ENCODE data around the gene GDNF. TPM values are rescaled to one million over a fixed set of nuclear protein-coding genes. Genes with fewer than 3 reads are reported as not detected.

Gene GDNF
- total RNA-seq, 4 donors from 2014 or later, result 2.0 to 10.1 (median 5.0) TPM

DNA sequence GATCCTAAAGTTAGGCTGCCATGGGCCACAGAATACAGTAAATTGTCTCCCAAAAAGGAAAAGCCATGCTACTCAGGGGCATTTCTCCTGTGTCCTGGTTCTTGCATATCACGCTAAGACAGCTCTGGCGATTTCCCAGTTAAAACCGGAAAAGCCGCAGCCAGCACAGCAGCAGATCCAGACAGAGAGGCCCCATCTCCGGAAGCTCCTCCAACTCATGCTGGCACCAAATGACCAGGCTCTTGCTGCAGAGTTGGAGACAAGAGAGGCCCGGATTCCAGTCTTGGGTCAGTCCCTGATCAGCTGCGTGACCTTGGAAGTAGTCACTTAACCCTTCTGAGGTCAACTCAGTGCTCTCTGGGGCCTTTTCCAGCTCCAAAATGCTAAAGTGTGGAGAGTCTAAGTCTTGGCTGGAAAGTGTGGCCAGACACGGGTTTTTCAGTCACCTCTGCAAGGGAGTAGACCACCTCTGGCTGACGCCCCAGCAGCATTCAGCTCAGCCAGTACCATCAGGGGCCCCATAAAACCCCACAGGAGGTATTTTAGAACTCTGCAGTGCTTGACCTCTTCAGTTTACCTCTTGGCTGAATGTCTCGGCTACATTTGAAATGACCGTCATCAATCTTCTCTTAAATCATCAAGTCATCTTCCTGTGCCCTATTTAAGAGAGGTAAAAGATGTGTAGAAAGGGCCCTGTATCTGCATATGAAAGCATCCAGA is 16.2 kb downstream of the GDNF start:
- peaks cover 0 to 33% (median 4%) of the 10 kb centered on the region in 4 donors for H3K4me1 ChIP-seq
- peaks cover 0 to 5% (median 0%) of the 10 kb centered on the region in 4 donors for H3K36me3 ChIP-seq
- no peak for DNase-seq (ENCODE audit: extremely low spot score)
- TF ChIP-seq EP300 (IDR thresholded peaks at IDR 0.05) (no peak), POLR2A (IDR thresholded peaks at IDR 0.05; ENCODE audit: low read depth) (no peak), POLR2AphosphoS5 (IDR thresholded peaks at IDR 0.05) (no peak)
- TF ChIP-seq, protein P1, sequence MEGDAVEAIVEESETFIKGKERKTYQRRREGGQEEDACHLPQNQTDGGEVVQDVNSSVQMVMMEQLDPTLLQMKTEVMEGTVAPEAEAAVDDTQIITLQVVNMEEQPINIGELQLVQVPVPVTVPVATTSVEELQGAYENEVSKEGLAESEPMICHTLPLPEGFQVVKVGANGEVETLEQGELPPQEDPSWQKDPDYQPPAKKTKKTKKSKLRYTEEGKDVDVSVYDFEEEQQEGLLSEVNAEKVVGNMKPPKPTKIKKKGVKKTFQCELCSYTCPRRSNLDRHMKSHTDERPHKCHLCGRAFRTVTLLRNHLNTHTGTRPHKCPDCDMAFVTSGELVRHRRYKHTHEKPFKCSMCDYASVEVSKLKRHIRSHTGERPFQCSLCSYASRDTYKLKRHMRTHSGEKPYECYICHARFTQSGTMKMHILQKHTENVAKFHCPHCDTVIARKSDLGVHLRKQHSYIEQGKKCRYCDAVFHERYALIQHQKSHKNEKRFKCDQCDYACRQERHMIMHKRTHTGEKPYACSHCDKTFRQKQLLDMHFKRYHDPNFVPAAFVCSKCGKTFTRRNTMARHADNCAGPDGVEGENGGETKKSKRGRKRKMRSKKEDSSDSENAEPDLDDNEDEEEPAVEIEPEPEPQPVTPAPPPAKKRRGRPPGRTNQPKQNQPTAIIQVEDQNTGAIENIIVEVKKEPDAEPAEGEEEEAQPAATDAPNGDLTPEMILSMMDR (IDR thresholded peaks at IDR 0.05), result no peak
- intact Hi-C loops (cut with DNase I), result no loop called here
- no peak overlapping the region for H3K4me3 ChIP-seq
- no peaks in the 10 kb centered on the region for H3K27me3 ChIP-seq
- WGBS, result 74% methylated on average over 8 of the region's 11 CpGs
- no peaks in the 10 kb centered on the region for H3K9me3 ChIP-seq
- no peak overlapping the region for H3K27ac ChIP-seq (replicated peaks in 1 of 4)

DNA sequence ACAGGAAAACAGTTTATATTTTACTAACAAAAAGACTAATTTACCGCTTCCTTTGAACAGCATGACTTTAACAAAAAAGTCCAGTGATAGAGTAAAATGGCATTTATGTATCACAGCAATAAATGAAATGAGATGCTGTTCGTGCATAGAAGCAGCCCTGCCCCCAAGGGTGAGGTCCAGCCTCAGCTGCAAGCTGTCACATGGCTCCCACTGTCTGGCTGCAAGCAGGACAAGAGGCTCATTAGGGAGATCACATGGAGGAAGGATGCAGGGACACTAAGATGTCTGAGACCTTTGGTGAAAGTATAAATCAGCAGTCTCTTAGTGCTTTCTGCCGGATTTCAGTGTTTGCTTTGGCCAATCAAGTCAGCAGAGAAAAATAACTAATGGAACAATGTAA is 23.0 kb downstream of the GDNF start:
- no peak for DNase-seq (ENCODE audit: extremely low spot score)
- intact Hi-C loops (cut with DNase I), result no loop called here
- peak in 1 of 2 donors; percentile 61 for TF ChIP-seq POLR2AphosphoS5 (IDR thresholded peaks at IDR 0.05)
- TF ChIP-seq, protein P1 (IDR thresholded peaks at IDR 0.05), result no peak
- peak overlapping the region in 2 of 4 donors; percentile 16 to 55 for H3K27ac ChIP-seq (replicated peaks in 1 of 4)
- H3K27me3 ChIP-seq, result no peaks in the 10 kb centered on the region
- WGBS, result 45% methylated on average over 3 of the region's 3 CpGs
- no peak overlapping the region for H3K4me3 ChIP-seq
- peaks cover 0 to 37% (median 24%) of the 10 kb centered on the region in 4 donors for H3K4me1 ChIP-seq
- no peaks in the 10 kb centered on the region for H3K9me3 ChIP-seq
- H3K36me3 ChIP-seq, result peaks cover 0 to 24% (median 4%) of the 10 kb centered on the region in 4 donors

DNA sequence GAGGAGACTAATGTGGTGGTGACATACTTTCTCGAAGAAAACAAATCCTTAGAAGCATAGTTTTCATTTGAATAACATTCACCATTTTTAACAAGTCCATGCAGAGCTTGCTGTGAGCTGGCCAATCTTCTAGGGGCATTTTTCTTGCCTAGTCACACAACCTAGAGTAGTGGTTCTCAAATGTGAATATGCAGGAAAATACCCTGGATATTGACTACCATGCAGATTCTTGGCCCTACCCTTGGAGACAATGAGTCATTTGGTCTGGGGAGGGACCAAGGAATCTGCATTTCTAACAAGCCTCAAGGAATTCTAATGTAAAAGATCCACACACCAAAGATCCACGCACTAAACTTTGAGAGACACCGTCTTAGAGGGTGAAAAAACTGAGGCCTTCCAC is 23.5 kb downstream of the GDNF start:
- WGBS, result 91% methylated on average over 2 of the region's 3 CpGs
- no peak for TF ChIP-seq POLR2A (IDR thresholded peaks at IDR 0.05; ENCODE audit: low read depth)

DNA sequence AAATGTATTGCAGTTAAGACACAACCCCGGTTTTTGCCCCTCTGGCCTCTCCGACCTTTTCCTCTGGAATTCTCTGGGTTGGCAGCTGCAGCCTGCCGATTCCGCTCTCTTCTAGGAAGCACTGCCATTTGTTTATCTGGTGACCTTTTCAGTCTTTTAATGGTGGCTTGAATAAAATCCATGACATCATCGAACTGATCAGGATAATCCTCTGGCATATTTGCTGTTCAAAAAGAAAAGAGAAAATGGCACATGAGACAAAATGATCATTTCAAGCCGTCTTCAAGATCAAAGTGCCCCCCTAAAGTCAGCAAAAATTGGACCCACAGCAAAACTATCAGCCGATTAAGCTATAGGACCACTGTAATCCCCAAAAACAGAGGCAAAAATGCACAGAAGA is 23.9 kb downstream of the GDNF start:
- intact Hi-C loops (cut with DNase I), result no loop called here
- Histone ChIP-seq H3K27me3 (no peaks in the 10 kb centered on the region), H3K36me3 (peaks cover 0 to 24% (median 4%) of the 10 kb centered on the region in 4 donors), H3K27ac (replicated peaks in 1 of 4) (no peak overlapping the region), H3K9me3 (no peaks in the 10 kb centered on the region), H3K4me3 (no peak overlapping the region), H3K4me1 (peaks cover 0 to 32% (median 25%) of the 10 kb centered on the region in 4 donors)
- TF ChIP-seq EP300 (IDR thresholded peaks at IDR 0.05) (no peak), POLR2A (IDR thresholded peaks at IDR 0.05; ENCODE audit: low read depth) (no peak), POLR2AphosphoS5 (IDR thresholded peaks at IDR 0.05) (no peak)
- TF ChIP-seq, protein P1 (IDR thresholded peaks at IDR 0.05), result no peak
- no peak for DNase-seq (ENCODE audit: extremely low spot score)
- WGBS, result 82% methylated on average over 7 of the region's 7 CpGs

More for the DNA sequence above, 23.5 kb downstream of the GDNF start:
- H3K27me3 ChIP-seq, result no peaks in the 10 kb centered on the region
- peaks cover 0 to 24% (median 4%) of the 10 kb centered on the region in 4 donors for H3K36me3 ChIP-seq
- H3K9me3 ChIP-seq, result no peaks in the 10 kb centered on the region
- intact Hi-C loops (cut with DNase I), result no loop called here
- DNase-seq (ENCODE audit: extremely low spot score), result no peak
- H3K4me1 ChIP-seq, result peaks cover 0 to 32% (median 24%) of the 10 kb centered on the region in 4 donors
- no peak overlapping the region for H3K4me3 ChIP-seq
- peak overlapping the region in 1 of 4 donors; percentile 55 for H3K27ac ChIP-seq (replicated peaks in 1 of 4)

DNA sequence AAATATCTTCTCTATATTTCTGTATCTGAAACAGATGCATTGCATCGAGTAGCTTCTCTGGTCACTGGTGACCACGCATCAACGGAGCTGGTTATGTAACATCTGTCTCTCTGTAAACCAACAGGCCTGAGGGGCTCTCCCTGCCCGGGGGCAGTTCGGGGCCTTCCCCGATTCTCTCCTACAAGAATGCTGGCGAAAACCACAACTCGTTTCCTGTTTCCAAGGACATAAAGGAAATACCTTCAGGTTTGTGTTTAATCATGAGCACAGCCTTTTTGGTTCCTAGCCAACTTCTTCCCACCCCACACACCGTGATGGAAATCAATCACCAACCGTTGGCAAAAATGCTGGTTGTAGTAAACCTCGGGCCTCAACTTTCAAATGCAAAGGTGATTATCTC is 25.1 kb downstream of the GDNF start:
- no peak for TF ChIP-seq POLR2AphosphoS5 (IDR thresholded peaks at IDR 0.05)
- TF ChIP-seq POLR2A (IDR thresholded peaks at IDR 0.05; ENCODE audit: low read depth), result no peak
- Histone ChIP-seq H3K4me3 (no peak overlapping the region), H3K27me3 (no peaks in the 10 kb centered on the region), H3K4me1 (peaks cover 0 to 38% (median 31%) of the 10 kb centered on the region in 4 donors), H3K27ac (replicated peaks in 1 of 4) (no peak overlapping the region), H3K9me3 (no peaks in the 10 kb centered on the region), H3K36me3 (peaks cover 0 to 24% (median 4%) of the 10 kb centered on the region in 4 donors)
- WGBS, result 54% methylated on average over 11 of the region's 11 CpGs
- no peak for DNase-seq (ENCODE audit: extremely low spot score)
- intact Hi-C loops (cut with DNase I), result no loop called here
